Testis (tissue), 3 donors: Measurements from ENCODE around the gene PDK1. TPM values are rescaled to one million over a fixed set of nuclear protein-coding genes. Genes with fewer than 3 reads are reported as not detected.
"Not testable (repeated sequence)": the region's sequence is repeated elsewhere in the genome, so short reads cannot be mapped to it uniquely, and the experiment has no call there.

ENCODE experiments used
- DNase-seq: peaks from one replicate; pipeline ENCODE4 v3.0.0-alpha.2; 2019
- H3K27ac ChIP-seq, 2 donors: fragments of 200-600 bp; sonication (generic); one replicate each; pipeline ENCODE4 v1.5.1; 2019
- H3K27me3 ChIP-seq: fragments of 200-600 bp; sonication (generic); one replicate; pipeline ENCODE4 v1.5.1; 2019
- H3K36me3 ChIP-seq: fragments of 200-600 bp; sonication (generic); one replicate; pipeline ENCODE4 v1.5.1; 2017; ENCODE audit warnings: low read depth; ENCODE audit errors: missing control alignments
- H3K4me1 ChIP-seq: fragments of 200-600 bp; sonication (generic); one replicate; pipeline ENCODE4 v1.5.1; 2019
- H3K4me3 ChIP-seq, 2 donors: fragments of 200-600 bp; sonication (generic); one replicate each; pipeline ENCODE4 v1.5.1; 2017 to 2019
- H3K9me3 ChIP-seq: fragments of 200-600 bp; sonication (generic); one replicate; pipeline ENCODE4 v1.5.1; 2017
- POLR2A ChIP-seq: fragments of 450-650 bp; IDR thresholded peaks from one replicate; pipeline ENCODE4 v1.6.1; 2017; ENCODE audit warnings: antibody characterized with exemption, mild to moderate bottlenecking, moderate library complexity
- WGBS, 2 donors: methylation state at CpG; one replicate each; pipeline ENCODE4 v1.1.5; 2018; 5-methylcytosine and 5-hydroxymethylcytosine counted together
- intact Hi-C: fragments of 100-400 bp; cut with DNase I; formaldehyde crosslinking; loops from one replicate; pipeline ENCODE4 v1.15.1; 2023; ENCODE audit warnings: low total_unique reads
- polyA plus RNA-seq: library from polyadenylated mRNA; stranded (reverse); fragments of 350-450 nt; fragmentation: Illumina TruSeq; extraction: RNeasy Lipid Tissue Mini Kit (QIAGEN cat#74804); gene quantifications from one replicate; pipeline ENCODE4 v1.2.3, GENCODE V29; 2014; ENCODE audit warnings: low read depth, low replicate concordance; ENCODE audit not compliant: insufficient read depth
- total RNA-seq, 2 donors: library from RNA; depleted of rRNA; stranded (reverse); fragments of >200 nt; gene quantifications; one replicate each; pipeline ENCODE4 v1.2.3, GENCODE V29; 2016
- TF ChIP-seq, protein P1 (sequence below), 3 experiments: fragments of 450-650 bp in 2 of 3; fragments of 200-600 bp in 1 of 3; sonication (generic) in 1 of 3; IDR thresholded peaks; one replicate each; pipeline ENCODE4 v1.5.1; 2016 to 2019; ENCODE audit warnings: antibody characterized with exemption in 3 of 3, mild to moderate bottlenecking in 2 of 3, moderate library complexity in 1 of 3

PDK1 gene
- total and polyA plus RNA-seq, 3 donors from 2014 or later, result 13.4 to 28.7 (median 18.7) TPM

DNA sequence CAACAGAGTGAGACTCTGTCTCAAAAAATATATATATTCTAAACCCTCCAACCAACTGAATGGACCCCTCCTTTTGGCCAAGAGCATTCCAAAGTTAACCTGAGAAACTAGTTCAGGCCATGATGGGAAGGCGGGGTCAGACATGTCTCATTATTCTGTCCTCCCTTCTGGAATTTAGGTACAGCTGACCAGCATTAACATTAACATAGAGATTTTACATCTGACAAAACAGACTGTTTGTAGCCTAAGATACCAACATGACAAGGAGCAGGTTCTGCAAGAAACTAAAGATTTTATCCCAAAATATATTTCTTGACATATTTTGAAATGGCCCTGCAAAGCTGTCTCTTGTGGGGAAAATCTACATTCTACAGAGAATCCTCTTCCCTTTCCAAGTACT, 6.8 kb upstream of the PDK1 start:
- no peak for TF ChIP-seq POLR2A
- TF ChIP-seq, protein P1, sequence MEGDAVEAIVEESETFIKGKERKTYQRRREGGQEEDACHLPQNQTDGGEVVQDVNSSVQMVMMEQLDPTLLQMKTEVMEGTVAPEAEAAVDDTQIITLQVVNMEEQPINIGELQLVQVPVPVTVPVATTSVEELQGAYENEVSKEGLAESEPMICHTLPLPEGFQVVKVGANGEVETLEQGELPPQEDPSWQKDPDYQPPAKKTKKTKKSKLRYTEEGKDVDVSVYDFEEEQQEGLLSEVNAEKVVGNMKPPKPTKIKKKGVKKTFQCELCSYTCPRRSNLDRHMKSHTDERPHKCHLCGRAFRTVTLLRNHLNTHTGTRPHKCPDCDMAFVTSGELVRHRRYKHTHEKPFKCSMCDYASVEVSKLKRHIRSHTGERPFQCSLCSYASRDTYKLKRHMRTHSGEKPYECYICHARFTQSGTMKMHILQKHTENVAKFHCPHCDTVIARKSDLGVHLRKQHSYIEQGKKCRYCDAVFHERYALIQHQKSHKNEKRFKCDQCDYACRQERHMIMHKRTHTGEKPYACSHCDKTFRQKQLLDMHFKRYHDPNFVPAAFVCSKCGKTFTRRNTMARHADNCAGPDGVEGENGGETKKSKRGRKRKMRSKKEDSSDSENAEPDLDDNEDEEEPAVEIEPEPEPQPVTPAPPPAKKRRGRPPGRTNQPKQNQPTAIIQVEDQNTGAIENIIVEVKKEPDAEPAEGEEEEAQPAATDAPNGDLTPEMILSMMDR (IDR thresholded peaks at IDR 0.05), result no peak
- no peaks in the 10 kb centered on the region for H3K27me3 ChIP-seq
- 90 to 100% methylated on average over 1 of the region's 1 CpG for WGBS, 2 donors
- no peak overlapping the region for H3K4me3 ChIP-seq
- H3K4me1 ChIP-seq, result no peaks in the 10 kb centered on the region
- DNase-seq, result no peak
- no peaks in the 10 kb centered on the region for H3K9me3 ChIP-seq
- H3K36me3 ChIP-seq, result no peaks in the 10 kb centered on the region
- H3K27ac ChIP-seq, result no peak overlapping the region
- intact Hi-C loops, result no loop called here

DNA sequence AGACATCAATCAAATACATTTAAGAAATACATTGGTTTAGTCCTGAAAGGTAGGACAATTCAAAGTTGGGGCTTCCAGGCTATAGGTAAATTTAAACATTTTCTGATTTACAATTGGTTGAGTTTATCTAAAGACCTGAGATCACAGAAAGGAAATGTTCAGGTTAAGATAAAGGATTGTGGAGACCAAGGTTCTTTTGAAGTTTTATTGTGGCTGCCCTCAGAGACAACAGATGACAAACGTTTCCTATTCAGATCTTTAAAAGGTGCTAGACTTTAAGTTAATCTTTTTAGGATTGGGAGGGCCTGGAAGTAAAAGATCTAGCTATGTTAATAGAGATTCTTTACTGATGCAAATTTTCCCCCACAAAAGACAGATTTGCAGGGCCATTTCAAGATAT, 6.1 kb upstream of the PDK1 start:
- H3K4me1 ChIP-seq, H3K36me3 ChIP-seq, H3K9me3 ChIP-seq, H3K4me3 ChIP-seq, H3K27ac ChIP-seq, DNase-seq, H3K27me3 ChIP-seq, intact Hi-C loops: not testable (repeated sequence)
- 59 to 65% methylated on average over 1 of the region's 1 CpG for WGBS, 2 donors

DNA sequence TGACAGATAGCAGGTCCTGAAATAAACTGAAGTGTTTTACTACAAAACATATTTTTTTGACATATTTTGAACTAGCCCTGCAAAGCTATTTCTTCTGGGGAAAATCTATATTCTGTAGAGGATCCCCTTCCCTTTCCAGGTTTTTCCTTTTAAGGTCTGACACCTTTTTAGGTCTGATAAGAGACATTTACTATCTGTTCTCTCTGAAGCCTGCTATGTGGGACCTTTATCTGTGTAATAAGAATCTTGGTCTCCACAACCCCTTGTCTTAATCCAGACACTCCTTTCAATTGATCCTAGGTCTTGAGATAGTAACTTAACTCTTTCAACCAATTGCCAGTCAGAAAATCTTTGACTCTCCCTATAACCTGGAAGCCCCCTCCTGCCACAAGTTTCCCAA, 5.5 kb upstream of the PDK1 start:
- Histone ChIP-seq H3K4me1 (no peaks in the 10 kb centered on the region), H3K36me3 (no peaks in the 10 kb centered on the region), H3K27ac (no peak overlapping the region), H3K9me3 (no peaks in the 10 kb centered on the region), H3K4me3 (no peak overlapping the region), H3K27me3 (no peaks in the 10 kb centered on the region)
- intact Hi-C loops, result no loop called here
- TF ChIP-seq POLR2A, result no peak
- TF ChIP-seq, protein P1 (IDR thresholded peaks at IDR 0.05), result no peak
- no peak for DNase-seq

DNA sequence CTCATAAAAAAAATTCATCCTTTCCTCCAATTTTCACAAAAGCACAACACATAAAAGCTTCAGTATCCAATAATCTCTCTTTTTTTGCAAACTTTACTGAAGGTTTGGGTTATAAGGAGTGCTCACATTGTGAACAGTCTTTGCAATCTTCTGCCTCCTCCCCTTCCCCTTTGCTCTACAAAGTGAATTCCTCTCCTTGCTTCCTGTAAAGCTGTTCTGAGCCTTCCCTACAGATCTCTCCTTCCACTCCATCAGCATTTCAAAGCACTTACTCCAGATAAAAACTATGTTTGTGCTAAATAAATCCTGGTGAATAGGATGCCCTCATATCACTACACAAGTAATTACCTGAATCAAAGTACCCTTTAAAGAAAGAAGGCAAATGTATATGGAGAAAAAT, 4.6 kb upstream of the PDK1 start:
- no peaks in the 10 kb centered on the region for H3K4me1 ChIP-seq
- no peak for DNase-seq
- H3K27ac ChIP-seq, result no peak overlapping the region
- intact Hi-C loops, result no loop called here
- no peaks in the 10 kb centered on the region for H3K36me3 ChIP-seq
- H3K4me3 ChIP-seq, result no peak overlapping the region
- no peaks in the 10 kb centered on the region for H3K27me3 ChIP-seq
- TF ChIP-seq, protein P1 (IDR thresholded peaks at IDR 0.05), result no peak
- no peak for TF ChIP-seq POLR2A
- no peaks in the 10 kb centered on the region for H3K9me3 ChIP-seq

DNA sequence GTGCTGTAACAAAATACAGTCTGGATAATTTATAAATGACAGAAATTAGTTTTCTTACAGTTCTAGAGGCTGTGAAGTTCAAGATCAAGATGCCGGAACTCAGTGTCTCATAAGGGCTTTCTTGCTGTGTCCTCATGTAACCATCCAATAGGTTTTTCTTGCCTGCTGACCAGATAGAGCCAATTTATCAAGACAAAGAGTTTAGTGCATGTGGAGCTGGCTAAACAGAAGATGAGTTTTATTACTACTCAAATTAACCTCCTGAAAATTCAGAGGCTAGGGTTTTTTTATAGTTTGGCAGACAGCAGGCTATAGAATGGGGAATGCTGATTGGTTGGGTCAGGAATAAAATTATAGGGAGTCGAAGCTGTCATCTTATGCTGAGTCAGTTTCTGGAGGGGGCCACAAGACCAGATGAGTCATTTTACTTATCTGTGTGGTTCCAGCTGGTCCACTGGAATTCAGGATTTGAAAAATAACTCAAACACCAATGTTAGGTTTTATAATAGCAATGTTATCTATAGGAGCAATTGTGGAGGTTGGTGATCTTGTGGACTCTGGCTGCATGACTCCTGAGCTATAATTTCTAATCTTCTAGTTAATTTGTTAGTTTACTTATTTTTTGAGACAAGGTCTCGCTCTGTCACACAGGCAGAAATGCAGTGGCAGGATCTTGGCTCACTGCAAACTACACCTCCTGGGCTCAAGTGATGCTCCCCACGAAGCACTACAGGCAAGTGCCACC, 3.2 kb upstream of the PDK1 start:
- intact Hi-C loops, result no loop called here
- TF ChIP-seq, protein P1 (IDR thresholded peaks at IDR 0.05), result no peak
- TF ChIP-seq POLR2A, result no peak
- Histone ChIP-seq H3K36me3 (no peaks in the 10 kb centered on the region), H3K4me3 (no peak overlapping the region), H3K4me1 (peaks cover 5% of the 10 kb centered on the region), H3K9me3 (no peaks in the 10 kb centered on the region), H3K27ac (no peak overlapping the region), H3K27me3 (no peaks in the 10 kb centered on the region)
- DNase-seq, result no peak
- 95 to 98% methylated on average over 4 of the region's 4 CpGs for WGBS, 2 donors
